ENCODE results near the gene ALS2CL.

Gene ALS2CL

GRCh38 chr3:46662771-46663551, 30.5 kb downstream of the ALS2CL start:
- no peak for DNase-seq

- DNase-seq, result no peak
Observed at GRCh38 chr3:46661776-46662766, 31.4 kb downstream of the ALS2CL start.

- no peak for DNase-seq
Observed at GRCh38 chr3:46660543-46661523, 32.6 kb downstream of the ALS2CL start.

GRCh38 chr3:46660003-46660402, 33.5 kb downstream of the ALS2CL start:
- DNase-seq, result no peak

GRCh38 chr3:46659285-46659684, 34.2 kb downstream of the ALS2CL start:
- DNase-seq, result no peak

GRCh38 chr3:46656778-46657556, 36.5 kb downstream of the ALS2CL start:
- no peak for DNase-seq

GRCh38 chr3:46655271-46655670, 38.2 kb downstream of the ALS2CL start:
- DNase-seq, result no peak

- DNase-seq, result no peak
Observed at GRCh38 chr3:46651084-46651483, 42.4 kb downstream of the ALS2CL start.

- DNase-seq, result no peak
Observed at GRCh38 chr3:46649436-46649835, 44.0 kb downstream of the ALS2CL start.

- no peak for DNase-seq
Observed at GRCh38 chr3:46648096-46648495, 45.4 kb downstream of the ALS2CL start.

GRCh38 chr3:46646700-46647099, 46.8 kb downstream of the ALS2CL start:
- DNase-seq, result no peak

GRCh38 chr3:46643701-46644100, 49.8 kb downstream of the ALS2CL start:
- no peak for DNase-seq

GRCh38 chr3:46642971-46643370, 50.5 kb downstream of the ALS2CL start:
- DNase-seq, result no peak

GRCh38 chr3:46640927-46641326, 52.6 kb downstream of the ALS2CL start:
- DNase-seq, result no peak

- DNase-seq, result no peak
Observed at GRCh38 chr3:46639221-46639620, 54.3 kb downstream of the ALS2CL start.

- DNase-seq, result no peak
Observed at GRCh38 chr3:46634856-46635255, 58.6 kb downstream of the ALS2CL start.

- DNase-seq, result no peak
Observed at GRCh38 chr3:46632792-46633191, 60.7 kb downstream of the ALS2CL start.

GRCh38 chr3:46629551-46630517, 63.6 kb downstream of the ALS2CL start:
- DNase-seq, result peak; percentile 23 to 29

GRCh38 chr3:46628901-46629369, 64.5 kb downstream of the ALS2CL start:
- DNase-seq, result no peak

- DNase-seq, result no peak
Observed at GRCh38 chr3:46627078-46627477, 66.4 kb downstream of the ALS2CL start.
